Liver (tissue), 3 donors: ENCODE data around the gene KCNK13.

Experiments used
- ATF3 ChIP-seq: IDR thresholded peaks from 2 replicates; pipeline ENCODE4 v1.6.1; 2016; ENCODE audit warnings: antibody characterized with exemption
- CTCF ChIP-seq: fragments of 150-350 bp; IDR thresholded peaks from 2 replicates; pipeline ENCODE4 v1.5.1; 2017; ENCODE audit warnings: improper control_type of control experiment, low read depth, low read length; ENCODE audit not compliant: missing input control
- GABPA ChIP-seq, 2 donors: IDR thresholded peaks in 1 of 2; conservative IDR thresholded peaks in 1 of 2; 2 replicates each; pipeline ENCODE4 v1.6.1; 2016; ENCODE audit warnings: antibody characterized with exemption in 2 of 2, mild to moderate bottlenecking in 1 of 2, moderate library complexity in 1 of 2
- JUND ChIP-seq, 2 donors: IDR thresholded peaks; 2 replicates each; pipeline ENCODE4 v1.6.1; 2016; ENCODE audit warnings: antibody characterized with exemption in 2 of 2
- MAX ChIP-seq: IDR thresholded peaks from 2 replicates; pipeline ENCODE4 v1.6.1; 2016; ENCODE audit warnings: antibody characterized with exemption
- REST ChIP-seq: IDR thresholded peaks from 2 replicates; pipeline ENCODE4 v1.6.1; 2016; ENCODE audit warnings: antibody characterized with exemption, mild to moderate bottlenecking
- RXRA ChIP-seq, 2 donors: IDR thresholded peaks; 2 replicates each; pipeline ENCODE4 v1.6.1; 2017 to 2018; ENCODE audit warnings: antibody characterized with exemption in 2 of 2, mild to moderate bottlenecking in 1 of 2
- SP1 ChIP-seq: IDR thresholded peaks from 2 replicates; pipeline ENCODE4 v1.6.1; 2018; ENCODE audit warnings: antibody characterized with exemption, mild to moderate bottlenecking
- TAF1 ChIP-seq: conservative IDR thresholded peaks from 2 replicates; pipeline ENCODE4 v1.6.1; 2016; ENCODE audit warnings: antibody characterized with exemption, mild to moderate bottlenecking
- YY1 ChIP-seq: IDR thresholded peaks from 2 replicates; pipeline ENCODE4 v1.6.1; 2016; ENCODE audit warnings: antibody characterized with exemption, mild to moderate bottlenecking
- ZBTB33 ChIP-seq: IDR thresholded peaks from 2 replicates; pipeline ENCODE4 v1.6.1; 2016; ENCODE audit warnings: antibody characterized with exemption
- donor health status: healthy.
- donor health status: healthy.

- TF ChIP-seq CTCF (no peak), ATF3 (no peak), SP1 (no peak), GABPA (IDR thresholded peaks at IDR 0.05 in 1 of 2, conservative IDR thresholded peaks at IDR 0.05 in 1 of 2) (no peak), RXRA (IDR thresholded peaks at IDR 0.05) (no peak), REST (no peak), TAF1 (no peak), JUND (IDR thresholded peaks at IDR 0.05) (no peak), YY1 (no peak), ZBTB33 (no peak), MAX (no peak)
Measured at GRCh38 chr14:90034835-90035525, 26.8 kb upstream of the KCNK13 start.
